Uterus (tissue), 2 donors: ENCODE results near the gene CLNK.

Experiments
- CTCF ChIP-seq, 4 experiments: fragments of 200-600 bp in 2 of 4; fragments of 450-650 bp in 2 of 4; sonication (generic) in 2 of 4; IDR thresholded peaks; one replicate each; pipeline ENCODE4 v1.5.1; 2016 to 2019; ENCODE audit warnings: antibody characterized with exemption in 4 of 4, mild to moderate bottlenecking in 2 of 4, moderate library complexity in 1 of 4
- POLR2A ChIP-seq, 2 donors: fragments of 450-650 bp; IDR thresholded peaks; one replicate each; pipeline ENCODE4 v1.6.1; 2016; ENCODE audit warnings: antibody characterized with exemption in 2 of 2, mild to moderate bottlenecking in 1 of 2, moderate library complexity in 1 of 2

- TF ChIP-seq CTCF (IDR thresholded peaks at IDR 0.05), result no peak
- no peak for TF ChIP-seq POLR2A (IDR thresholded peaks at IDR 0.05)
Observed at GRCh38 chr4:10677796-10678497, 6.6 kb downstream of the CLNK start.
